Prostate gland (tissue), 2 donors: ENCODE measurements around the gene DOCK11.

Experiments
- POLR2A ChIP-seq: fragments of 450-650 bp; IDR thresholded peaks from one replicate; pipeline ENCODE4 v1.6.1; 2016; ENCODE audit warnings: antibody characterized with exemption, mild to moderate bottlenecking
- POLR2AphosphoS5 ChIP-seq: sonication (generic); formaldehyde crosslinking; IDR thresholded peaks from one replicate; pipeline ENCODE4 v1.6.1; 2017; ENCODE audit warnings: antibody characterized with exemption
- TF ChIP-seq, protein P1 (sequence below), 4 experiments: fragments of 200-600 bp in 2 of 4; fragments of 450-650 bp in 2 of 4; sonication (generic) in 2 of 4; IDR thresholded peaks; 1 replicate in 3 of 4; 2 replicates in 1 of 4; pipeline ENCODE4 v1.5.1; 2016 to 2019; ENCODE audit warnings: antibody characterized with exemption in 4 of 4, mild to moderate bottlenecking in 2 of 4, moderate library complexity in 2 of 4

DNA sequence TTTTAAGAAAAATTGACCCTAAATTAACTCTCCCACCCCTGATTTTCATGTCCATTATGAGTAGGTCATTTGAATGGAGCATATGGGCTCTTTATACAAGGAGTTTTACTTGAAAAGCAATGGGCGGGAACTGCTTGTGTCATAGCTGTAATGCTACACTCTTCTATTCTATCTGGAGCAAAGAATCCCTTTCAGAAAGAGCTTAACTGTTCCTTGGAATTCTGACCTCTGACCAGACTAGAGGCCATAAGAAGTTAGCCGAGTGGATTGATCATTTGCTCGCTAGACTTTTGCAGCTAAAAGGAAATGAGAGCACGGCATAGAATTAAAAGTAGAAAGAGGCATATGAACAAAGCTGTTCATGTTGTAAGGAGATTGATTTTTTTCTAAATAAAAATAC is 79.1 kb downstream of the DOCK11 start:
- TF ChIP-seq, protein P1, sequence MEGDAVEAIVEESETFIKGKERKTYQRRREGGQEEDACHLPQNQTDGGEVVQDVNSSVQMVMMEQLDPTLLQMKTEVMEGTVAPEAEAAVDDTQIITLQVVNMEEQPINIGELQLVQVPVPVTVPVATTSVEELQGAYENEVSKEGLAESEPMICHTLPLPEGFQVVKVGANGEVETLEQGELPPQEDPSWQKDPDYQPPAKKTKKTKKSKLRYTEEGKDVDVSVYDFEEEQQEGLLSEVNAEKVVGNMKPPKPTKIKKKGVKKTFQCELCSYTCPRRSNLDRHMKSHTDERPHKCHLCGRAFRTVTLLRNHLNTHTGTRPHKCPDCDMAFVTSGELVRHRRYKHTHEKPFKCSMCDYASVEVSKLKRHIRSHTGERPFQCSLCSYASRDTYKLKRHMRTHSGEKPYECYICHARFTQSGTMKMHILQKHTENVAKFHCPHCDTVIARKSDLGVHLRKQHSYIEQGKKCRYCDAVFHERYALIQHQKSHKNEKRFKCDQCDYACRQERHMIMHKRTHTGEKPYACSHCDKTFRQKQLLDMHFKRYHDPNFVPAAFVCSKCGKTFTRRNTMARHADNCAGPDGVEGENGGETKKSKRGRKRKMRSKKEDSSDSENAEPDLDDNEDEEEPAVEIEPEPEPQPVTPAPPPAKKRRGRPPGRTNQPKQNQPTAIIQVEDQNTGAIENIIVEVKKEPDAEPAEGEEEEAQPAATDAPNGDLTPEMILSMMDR (IDR thresholded peaks at IDR 0.05): no peak
- TF ChIP-seq POLR2A (no peak), POLR2AphosphoS5 (no peak)
